Measurements from ENCODE around the gene SCN9A.
"Not testable (repeated sequence)": the region's sequence is repeated elsewhere in the genome, so short reads cannot be mapped to it uniquely, and the experiment has no call there.

The SCN9A gene

DNA sequence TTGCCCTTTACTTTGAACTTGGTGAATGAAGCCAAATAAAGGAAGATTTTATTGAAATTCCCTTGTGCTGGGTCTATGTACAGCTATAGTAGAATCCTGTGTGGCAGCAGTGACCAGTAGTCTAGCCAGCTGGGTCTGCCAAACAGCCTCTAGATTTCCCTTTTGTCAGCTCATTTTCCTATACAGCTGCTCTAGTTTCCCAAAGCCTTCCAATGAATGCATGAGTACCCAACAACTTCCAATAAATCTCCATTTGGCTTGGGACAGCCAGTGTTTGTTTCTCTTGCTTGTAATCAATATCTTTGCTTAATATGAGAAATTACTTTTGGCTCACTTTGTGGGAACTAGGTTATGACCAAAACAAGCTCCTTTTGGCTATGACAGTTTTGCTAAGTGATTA is 43.6 kb downstream of the SCN9A start:
- DNase-seq = no peak

DNA sequence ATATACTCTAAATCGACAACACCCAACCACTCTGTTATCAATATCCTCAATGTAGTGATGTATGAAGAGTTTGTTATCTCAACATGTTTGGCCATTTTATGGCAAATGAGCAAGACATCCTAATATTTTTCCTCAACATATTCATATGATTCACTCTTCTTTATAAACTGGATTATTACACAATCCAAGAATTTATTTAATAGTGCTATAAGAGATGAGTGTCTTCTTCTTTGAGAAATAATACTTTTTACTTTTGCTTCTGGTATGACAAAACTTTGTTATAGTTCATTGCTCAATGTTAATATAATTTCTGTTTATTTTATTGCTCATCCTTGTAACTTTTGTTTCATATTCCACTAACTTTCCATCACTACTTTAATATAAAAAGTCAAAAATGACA is 44.3 kb downstream of the SCN9A start:
- DNase-seq = no peak

DNA sequence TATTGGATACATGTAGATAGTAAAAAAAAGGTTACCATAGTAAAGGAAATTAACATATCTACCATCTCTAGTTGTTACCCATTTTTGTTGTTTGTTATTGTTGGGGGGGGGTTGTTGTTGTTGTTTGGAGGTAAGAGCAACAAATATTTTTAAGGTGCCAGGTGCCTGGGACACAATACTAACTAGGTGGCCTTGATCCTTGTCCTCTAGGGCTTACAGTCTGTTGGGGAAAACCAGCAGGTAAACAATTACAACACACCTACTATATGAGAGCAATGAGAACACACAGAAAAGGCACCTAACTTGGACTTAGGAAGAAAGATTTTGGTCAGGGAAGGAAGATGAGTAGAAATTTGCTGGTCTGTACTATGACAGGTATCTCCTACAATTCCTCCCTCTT is 46.3 kb downstream of the SCN9A start:
- no peak for DNase-seq

DNA sequence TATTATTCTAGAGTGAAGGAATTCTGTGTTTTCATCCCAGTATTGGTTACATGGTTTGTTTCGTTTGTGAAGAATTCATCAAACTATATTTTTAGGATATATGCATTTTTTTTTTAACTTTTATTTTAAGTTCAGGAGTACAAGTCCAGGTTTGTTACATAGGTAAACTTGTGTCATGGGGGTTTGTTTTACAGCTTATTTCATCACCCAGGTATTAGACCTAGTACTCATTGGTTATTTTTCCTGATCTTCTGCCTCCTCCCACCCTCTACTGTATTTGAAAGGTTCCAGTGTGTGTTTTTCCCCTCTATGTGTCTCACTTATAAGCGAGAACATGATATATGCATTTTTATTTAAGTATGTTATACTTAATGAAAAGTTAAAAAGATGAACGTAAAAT is 47.6 kb downstream of the SCN9A start:
- DNase-seq = no peak

DNA sequence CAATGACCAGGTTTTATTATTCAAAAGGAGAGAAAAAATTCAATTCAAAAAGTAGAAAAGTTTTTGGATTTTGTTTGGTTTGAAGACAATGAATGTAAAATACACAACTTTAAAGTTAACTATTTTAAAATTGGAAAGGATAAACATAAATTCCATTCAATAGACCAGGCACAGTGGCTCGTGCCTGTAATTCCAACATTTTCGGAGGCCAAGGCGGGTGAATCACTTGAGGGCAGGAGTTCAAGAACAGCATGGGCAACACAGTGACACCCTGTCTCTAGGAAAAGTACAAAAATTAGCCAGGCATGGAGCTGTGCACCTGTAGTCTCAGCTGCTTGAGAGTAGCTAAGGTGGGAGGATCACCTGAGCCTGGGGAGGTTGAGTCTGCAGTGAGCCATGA is 54.7 kb downstream of the SCN9A start:
- no peak for DNase-seq

DNA sequence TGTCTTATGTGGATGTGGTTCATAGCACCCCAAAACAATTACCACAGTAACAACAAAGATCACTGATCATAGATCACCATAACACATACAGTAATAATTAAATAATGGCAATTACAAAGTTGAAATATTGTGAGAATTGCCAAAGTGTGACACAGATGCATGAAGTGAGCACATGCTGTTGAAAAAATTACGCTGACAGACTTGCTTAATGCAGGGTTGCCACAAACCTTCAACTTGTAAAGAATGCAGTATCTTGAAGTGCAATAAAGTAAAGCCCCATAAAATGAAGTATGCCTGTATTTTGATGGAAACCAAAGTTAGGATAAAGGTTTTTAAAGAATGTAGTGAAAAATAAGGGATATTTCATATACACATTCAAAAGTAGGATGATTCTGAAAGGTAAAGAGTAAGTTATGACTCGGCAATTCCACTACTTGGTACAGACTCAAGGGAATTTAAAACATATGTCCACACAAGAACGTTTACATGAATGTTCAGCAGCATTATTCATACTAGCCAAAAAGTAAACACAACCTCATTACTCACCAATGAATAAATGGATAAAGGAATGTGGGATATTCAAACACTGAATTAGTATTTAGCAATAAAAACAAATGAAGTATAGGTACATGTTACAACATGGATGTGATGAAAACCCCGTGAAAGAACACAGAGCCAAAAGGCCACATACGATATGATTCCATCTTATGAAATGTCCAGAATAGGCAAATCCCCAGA is 61.6 kb downstream of the SCN9A start:
- DNase-seq = no peak

DNA sequence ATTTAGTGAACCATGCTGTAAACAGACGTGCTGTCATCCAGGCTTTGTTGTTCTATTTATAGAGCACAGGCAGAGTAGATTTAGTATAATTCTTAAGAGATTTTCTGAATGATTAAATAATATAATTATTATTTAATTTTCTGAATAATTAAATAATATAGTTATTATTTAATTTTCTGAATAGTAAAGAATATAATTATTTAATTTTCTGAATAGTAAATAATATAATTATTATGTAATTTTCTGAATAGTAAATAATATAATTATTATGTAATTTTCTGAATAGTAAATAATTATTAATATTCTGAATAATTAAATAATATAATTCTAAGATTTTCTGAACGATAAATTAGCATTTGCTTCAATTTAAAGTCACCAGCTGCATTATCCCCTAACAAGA is 62.9 kb downstream of the SCN9A start:
- DNase-seq = not testable (repeated sequence)

DNA sequence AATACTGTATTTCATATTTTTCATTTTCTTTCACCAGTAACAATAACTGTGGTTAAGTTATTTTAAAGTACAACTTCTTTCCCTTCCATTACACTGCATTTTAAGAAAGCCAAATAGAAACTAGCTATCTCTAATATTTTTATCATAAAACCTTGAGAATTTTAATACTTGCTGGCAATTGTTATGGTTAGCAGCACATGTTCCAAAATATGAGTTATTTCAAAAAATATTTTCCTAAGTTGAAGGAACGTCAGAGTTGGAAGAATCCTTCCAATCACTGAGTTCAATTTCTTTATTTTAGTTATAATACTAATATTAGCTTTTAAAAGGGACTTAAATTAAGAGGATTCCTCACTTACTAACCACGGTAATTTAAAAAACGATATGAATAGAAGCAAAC is 68.4 kb downstream of the SCN9A start:
- DNase-seq = no peak

DNA sequence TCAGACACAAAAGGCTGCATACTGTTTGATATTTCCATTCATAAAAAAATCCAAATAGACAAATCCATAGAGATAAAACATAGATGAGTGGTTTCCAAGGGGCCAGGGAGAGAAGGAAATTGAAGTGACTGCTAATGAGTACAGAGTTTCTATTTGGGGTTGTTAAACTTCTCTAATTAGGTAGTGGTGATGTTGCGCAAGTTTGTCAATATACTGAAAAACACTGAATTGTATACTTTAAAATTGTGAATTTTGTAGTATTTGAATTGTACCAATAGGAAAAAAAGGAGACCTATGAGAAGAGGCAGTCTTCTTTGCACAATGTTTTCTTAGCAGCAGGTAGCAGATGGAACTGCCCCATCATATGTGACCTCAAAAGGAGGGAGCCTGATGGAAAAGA is 71.1 kb downstream of the SCN9A start:
- no peak for DNase-seq

DNA sequence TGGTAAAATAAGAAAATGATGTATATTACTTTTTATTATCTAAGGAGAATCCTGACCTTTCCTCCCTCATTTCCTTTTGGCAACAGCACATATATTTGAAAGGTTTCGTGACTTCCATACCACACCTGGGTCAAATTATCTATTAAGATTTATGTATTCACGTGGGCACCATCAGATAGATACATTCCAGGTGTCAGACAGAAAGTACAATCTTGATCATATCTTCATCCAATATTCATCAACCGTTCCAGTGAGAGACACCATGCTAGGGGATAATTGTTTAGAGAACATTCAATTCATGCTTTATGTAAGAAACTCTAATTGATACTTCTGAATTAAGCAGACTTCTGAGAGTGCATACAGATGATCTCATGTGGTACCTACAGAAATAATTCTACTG is 73.7 kb downstream of the SCN9A start:
- DNase-seq = no peak

DNA sequence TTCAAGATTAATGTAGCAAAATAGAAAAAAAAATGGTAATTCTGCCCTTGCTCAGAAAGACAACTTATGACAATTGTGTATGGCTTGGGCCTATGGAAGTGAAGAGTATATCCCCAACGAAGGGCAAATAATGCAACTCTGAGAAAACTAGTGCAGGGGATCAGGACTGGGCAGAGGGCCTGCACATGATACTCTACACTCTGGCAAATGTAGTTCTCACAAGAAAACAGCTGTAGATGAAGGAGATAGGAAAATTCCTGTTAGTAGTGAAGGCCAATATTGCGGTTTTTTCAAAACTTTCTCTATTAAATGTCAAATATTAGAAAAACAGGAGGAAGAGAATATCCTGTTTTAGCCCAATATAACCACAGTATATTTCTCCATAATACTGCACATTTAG is 77.8 kb downstream of the SCN9A start:
- no peak for DNase-seq

DNA sequence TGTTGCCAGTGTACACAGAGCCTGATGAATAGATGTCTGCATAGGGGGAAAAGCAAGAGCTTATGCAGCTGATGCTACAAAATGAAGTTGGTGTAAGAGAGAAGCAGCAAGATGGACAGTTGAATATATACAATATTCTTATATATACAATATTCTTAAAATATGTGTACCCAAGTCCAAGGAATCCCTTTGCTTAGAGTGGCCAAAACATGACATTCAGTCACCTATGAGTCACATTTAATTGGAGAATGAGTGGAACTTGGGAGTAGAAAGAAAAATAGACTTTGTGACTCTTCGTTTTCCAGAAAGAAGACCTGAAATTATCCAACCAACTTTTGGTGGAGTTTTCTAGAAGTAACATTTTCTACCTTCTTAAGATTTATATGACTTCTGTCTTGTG is 81.8 kb downstream of the SCN9A start:
- no peak for DNase-seq

DNA sequence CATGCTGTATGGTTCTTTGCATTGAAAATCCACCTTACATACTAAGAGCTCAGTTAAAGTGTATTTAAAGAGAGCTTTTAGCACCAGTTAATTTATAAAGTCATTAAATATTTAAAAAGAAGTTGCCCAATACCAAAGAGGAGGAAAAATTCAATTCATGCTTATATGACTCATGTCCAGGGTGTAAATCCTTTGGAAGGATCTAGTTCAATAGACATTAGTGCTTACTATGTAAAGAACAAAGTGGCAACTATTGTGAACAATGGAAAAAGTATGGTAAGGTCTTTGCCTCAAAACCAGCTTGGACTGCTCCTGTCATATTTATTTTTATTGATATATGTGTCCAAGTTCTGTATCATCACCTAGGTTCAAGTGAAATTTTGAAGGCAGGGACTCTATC is 90.5 kb downstream of the SCN9A start:
- DNase-seq = no peak

DNA sequence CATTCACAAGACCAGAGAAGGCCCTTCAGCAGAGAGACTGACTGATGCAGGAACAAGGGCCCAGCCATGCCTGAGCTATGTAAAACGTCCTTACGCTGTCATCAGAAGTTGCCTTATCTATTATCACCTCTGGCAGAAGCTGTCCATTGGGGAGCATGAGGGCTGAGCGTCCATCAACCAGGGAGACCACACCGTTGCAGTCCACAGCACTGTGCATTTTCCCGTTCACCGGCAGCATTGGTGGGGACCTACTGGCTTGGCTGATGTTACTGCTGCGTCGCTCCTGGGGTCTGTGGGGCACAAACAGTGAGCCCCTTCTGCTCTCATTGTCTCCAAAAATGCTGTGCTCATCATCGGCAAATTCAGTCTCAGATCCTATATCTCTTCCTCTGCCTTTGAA is 91.4 kb downstream of the SCN9A start:
- no peak for DNase-seq

DNA sequence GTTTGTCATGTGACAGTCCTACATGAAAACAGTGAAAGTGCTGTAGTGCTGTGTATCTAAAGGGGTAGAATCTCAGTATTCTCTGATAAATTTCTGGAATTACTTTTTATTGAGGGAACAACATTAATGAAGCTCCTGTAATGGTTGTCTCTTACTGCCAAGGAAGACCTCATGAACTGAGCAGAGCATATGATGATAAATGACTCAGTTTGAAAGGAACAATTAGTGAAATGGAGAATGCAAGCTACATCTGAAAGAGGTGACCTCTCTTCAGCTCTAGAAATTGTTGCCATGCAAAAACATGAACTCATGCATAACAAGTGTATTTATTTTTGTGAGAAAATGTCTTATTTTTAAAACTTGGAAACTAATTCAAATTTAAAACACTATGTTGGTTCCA is 93.6 kb downstream of the SCN9A start:
- DNase-seq = no peak

DNA sequence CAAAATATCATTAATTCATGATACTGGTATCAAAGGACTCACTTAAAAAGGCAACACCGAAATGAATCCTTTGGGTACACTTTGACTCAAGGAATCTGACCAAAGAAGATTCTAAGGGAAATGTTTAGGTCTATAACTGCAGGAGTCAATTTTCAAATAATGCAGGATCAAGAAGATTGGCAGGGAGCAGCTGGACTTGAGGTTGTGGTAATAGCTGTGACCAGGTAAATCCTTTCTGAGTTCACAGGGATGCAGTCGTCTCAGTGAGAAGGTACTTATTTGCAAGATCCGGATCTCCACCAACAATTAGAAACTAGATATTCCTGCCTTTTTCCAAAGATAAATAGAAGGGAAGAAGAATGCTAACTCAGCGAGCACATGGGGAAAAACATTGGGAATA is 96.9 kb downstream of the SCN9A start:
- DNase-seq = no peak

DNA sequence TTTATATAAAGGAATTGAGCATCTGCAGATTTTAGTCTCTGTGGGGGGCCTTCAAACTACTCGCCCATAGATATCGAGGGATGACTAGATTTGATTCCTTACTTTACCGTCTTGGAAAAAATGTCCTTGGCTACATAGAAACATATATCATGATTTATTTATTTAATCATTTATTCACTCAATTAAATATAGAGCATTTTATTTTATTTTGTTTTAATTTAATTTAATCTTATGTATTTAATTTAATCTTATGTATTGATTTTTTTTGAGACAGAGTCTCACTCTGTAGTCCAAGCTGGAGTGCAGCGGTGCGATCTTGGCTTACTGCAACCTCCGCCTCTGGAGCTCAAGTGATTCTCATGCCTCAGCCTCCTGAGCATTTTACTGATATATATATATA is 105.4 kb downstream of the SCN9A start:
- no peak for DNase-seq

DNA sequence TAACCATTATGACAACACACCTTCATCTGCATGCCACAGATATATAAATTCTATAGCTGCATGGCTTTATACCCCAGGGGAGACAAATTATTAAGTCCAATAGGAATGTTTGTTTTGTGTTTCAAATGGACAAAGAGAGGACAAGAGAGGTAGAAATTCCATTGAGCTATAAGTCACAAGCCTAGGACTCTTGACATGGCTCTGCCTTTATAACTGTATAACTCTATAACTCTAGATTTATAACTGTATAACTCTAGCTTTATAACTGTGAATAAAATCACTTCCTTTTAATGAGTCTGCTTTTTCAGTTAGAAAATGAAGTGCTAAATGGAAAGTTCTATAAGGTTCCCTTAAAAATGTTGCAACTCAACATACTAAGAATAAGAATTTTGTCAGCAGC is 106.4 kb downstream of the SCN9A start:
- DNase-seq = no peak

DNA sequence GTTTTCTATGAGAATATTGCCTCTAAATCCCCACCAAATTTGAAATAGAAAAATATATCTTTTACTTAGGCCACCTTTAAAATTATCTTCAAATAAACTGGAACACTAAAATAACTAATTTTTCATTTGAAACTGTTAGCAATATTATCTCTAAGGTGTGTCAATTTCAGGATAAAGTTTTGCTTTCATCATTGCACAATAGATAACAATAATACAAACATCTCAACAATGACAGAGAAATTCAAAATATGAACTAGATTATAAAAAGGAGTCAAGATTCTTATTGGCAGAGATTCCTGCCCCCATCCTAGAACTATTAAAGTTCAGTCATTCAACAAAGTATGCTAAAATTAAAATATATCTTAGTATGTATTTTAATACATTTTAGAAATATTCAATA is 117.9 kb downstream of the SCN9A start:
- no peak for DNase-seq

DNA sequence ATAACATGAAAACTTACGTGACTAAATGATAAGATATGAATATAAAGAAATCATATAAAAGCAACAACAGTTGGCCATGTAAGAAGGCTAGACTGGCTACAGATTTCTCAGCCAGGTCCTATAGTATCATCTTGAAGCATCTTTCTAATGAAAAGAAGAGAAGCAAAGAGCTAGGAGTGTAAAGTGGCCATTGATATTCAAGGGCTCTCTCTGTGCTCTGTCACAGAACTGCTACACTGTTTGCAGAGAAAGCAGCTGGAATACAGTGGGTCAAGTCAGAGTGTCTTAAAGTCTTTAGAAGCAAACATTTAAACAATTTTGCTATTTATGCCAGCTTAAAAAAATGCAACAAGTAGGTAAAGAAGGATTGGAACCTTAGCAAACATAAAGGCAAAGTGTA is 118.8 kb downstream of the SCN9A start:
- no peak for DNase-seq

DNA sequence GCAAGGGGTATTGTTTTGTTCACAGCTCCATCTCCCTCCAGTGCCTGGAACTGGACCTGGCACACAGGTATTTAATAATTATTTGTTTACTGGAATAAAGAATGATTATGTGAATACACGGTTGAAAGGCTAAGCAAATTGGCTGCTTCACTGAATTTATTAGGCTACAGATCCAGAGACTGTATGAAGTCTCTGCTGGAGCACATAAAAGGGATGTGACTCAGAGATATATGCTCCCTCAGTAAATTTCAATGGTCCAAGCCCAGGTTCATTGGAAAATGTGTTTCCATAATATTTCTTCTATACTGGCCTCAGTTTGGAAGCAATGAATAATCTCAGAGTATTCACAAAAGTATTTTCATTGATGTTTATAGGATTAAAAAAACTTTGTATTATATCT is 126.4 kb downstream of the SCN9A start:
- no peak for DNase-seq

DNA sequence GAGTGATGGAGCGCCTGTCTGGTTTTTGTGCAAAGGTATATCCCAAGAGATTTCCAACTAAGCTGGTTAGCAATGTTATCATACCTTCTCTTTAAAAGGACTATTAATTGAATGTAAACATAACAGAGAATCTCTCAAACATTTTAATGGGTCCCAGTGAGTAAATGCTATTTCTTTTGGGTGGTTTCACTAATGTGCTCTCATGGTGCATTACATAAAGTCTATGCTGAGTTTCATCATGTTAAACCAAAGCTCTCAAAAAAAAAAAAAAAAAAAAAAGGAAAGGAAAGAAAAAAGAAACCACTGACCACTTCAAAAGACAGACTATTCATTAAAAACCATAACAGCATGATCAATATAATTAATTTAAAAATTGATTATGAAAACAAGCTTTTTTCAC is 128.8 kb downstream of the SCN9A start:
- no peak for DNase-seq

DNA sequence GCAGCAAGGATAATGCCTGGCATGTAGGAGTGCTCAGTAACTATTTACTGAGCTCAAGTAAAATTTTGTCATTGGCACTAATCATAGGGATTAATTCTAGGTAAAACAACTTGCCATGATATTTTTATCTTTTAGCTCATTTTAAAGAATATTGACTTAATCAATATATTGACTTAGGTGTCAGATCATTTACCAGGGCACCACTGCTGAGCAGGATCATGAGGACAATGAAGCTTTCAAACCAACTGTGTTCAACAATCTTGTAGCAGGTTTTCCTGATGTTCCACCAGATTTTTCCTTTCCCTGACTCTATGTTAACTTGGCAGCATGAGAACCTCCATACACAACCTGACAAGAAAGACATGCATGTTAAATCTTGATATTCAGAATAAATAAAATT is 133.4 kb downstream of the SCN9A start:
- no peak for DNase-seq

DNA sequence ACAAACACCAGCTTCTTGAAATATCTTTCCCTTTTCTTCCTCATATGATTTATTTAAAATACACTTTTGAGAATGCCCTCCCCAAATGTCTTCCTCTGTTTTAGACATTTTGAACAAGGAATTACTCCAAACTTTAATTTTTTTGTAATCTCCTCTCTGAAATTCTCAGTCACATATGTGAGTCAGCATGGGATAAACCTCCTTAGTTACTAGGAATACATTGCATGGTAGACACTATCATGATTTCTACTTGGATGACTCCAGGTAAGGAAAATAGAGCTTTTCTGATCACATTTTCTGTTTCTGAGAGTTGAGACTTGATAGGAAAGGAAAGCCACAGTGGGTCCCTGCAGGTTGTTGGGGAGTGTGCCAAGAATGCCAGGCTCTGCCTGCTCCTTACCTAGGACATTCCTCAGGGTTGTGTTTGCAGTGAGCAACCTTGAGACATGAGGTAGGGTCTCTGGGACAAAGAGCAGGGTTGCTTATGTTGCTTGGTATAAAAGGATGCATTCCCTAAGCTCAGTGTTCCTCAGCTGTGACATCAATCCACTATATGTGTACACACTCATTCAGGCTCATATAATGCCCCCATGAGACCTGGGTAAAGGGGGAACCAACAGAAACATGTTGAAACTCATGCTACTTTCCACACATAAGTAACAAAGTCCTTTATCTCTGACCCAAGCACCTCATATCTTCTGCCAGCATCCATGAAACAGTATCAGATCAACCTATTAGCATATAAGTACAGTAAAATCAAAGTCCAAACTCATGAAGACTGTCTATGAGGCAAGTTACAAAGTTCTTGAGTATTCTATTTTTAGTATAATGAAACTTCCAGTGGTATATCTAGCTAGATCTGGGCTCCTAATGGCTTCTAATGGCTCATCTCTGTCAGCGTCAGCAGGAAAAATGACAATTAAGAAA is 135.1 kb downstream of the SCN9A start:
- no peak for DNase-seq

DNA sequence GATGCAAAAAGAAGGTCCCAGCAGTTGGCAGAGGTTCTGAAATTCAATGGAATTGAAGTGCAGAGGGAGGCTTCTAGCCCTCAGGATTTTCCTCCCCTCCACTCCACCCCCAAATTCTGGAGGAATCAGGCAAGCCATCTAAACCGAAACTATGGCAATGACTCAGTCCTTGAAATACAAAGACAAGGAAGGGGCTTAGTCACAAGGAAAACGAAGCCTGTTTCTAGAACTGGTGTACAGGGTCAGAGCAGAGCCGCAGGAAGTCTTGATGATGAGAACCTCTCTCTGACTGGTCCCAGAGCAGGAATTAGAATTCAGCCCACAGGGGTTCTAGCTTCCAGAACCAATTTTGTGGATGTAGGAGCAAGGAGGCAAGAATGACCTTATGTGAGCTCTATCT is 136.2 kb downstream of the SCN9A start:
- DNase-seq = no peak
